Right lobe of liver (tissue), 4 donors: Measurements from ENCODE around the gene MREG.

Experiments
- CTCF ChIP-seq, 4 donors: fragments of 200-600 bp in 3 of 4; fragments of 450-650 bp in 1 of 4; IDR thresholded peaks; one replicate each; pipeline versions ENCODE4 v1.5.1 to v1.8.0; 2016 to 2022; ENCODE audit warnings: antibody characterized with exemption in 4 of 4, mild to moderate bottlenecking in 2 of 4
- POLR2A ChIP-seq: fragments of 450-650 bp; IDR thresholded peaks from one replicate; pipeline ENCODE4 v1.6.1; 2017; ENCODE audit warnings: antibody characterized with exemption, mild to moderate bottlenecking
- donor health status: DM: no; HTN: no; CAD: no.
- donor health status: DM: no; HTN: no; CAD: no.
- donor health status: DM: no; HTN: yes; CAD: no.

GRCh38 chr2:215941726-215942125 is 71.6 kb downstream of the MREG start:
- TF ChIP-seq CTCF (IDR thresholded peaks at IDR 0.05): no peak
- TF ChIP-seq POLR2A: no peak
